SK-N-SH treated with all-trans-retinoic acid at 6 μM for 48 hours (cell line): Measurements from ENCODE around the gene ZGPAT.

Experiments used
- ATAC-seq: fragments of 200-7000 bp; cut with Tn5 transposase; 3 replicates; pipeline ENCODE4 v1.9.1; 2020; ENCODE audit warnings: mild to moderate bottlenecking, moderate library complexity
- ARNTL ChIP-seq: fragments of 450-650 bp; formaldehyde crosslinking; IDR thresholded peaks from 2 replicates; pipeline ENCODE4 v1.5.0; 2020; ENCODE audit warnings: low read depth, mild to moderate bottlenecking, moderate library complexity, borderline replicate concordance
- BACH2 ChIP-seq: fragments of 250-450 bp; sonication (Bioruptor Pico); IDR thresholded peaks from 2 replicates; pipeline ENCODE4 v1.9.0; 2021; ENCODE audit warnings: mild to moderate bottlenecking, borderline replicate concordance
- CREB5 ChIP-seq: fragments of 250-450 bp; sonication (Bioruptor Pico); IDR thresholded peaks from 2 replicates; pipeline ENCODE4 v1.5.1; 2020; ENCODE audit warnings: low read depth, mild to moderate bottlenecking, moderate library complexity
- CSDC2 ChIP-seq: fragments of 250-450 bp; sonication (Bioruptor Pico); IDR thresholded peaks from 2 replicates; pipeline ENCODE4 v1.5.0; 2020; ENCODE audit warnings: mild to moderate bottlenecking, moderate library complexity
- CSRNP3 ChIP-seq: fragments of 250-450 bp; sonication (Bioruptor Pico); IDR thresholded peaks from 2 replicates; pipeline ENCODE4 v1.5.1; 2021; ENCODE audit warnings: mild to moderate bottlenecking, moderate library complexity
- ESRRG ChIP-seq: fragments of 250-450 bp; sonication (Bioruptor Pico); IDR thresholded peaks from 2 replicates; pipeline ENCODE4 v1.6.1; 2021; ENCODE audit warnings: mild to moderate bottlenecking
- ISL1 ChIP-seq: fragments of 250-450 bp; sonication (Bioruptor Pico); IDR thresholded peaks from 2 replicates; pipeline ENCODE4 v2.1.2; 2022; ENCODE audit warnings: mild to moderate bottlenecking, moderate library complexity
- OSR1 ChIP-seq: fragments of 250-450 bp; sonication (Bioruptor Pico); IDR thresholded peaks from 2 replicates; pipeline ENCODE4 v1.8.0; 2022; ENCODE audit warnings: moderate library complexity, mild to moderate bottlenecking, inconsistent platforms
- PATZ1 ChIP-seq: fragments of 250-450 bp; sonication (Bioruptor Pico); IDR thresholded peaks from 2 replicates; pipeline ENCODE4 v1.8.0; 2020; ENCODE audit warnings: mild to moderate bottlenecking, moderate library complexity, borderline replicate concordance
- POU6F1 ChIP-seq: fragments of 250-450 bp; sonication (Bioruptor Pico); IDR thresholded peaks from 2 replicates; pipeline ENCODE4 v1.8.0; 2021; ENCODE audit warnings: low read depth, mild to moderate bottlenecking, moderate library complexity, borderline replicate concordance
- RARB ChIP-seq: fragments of 250-450 bp; sonication (Bioruptor Pico); IDR thresholded peaks from 2 replicates; pipeline ENCODE4 v1.8.0; 2021; ENCODE audit warnings: mild to moderate bottlenecking, moderate library complexity
- SNAI2 ChIP-seq: fragments of 250-450 bp; sonication (Bioruptor Pico); IDR thresholded peaks from 2 replicates; pipeline ENCODE4 v1.5.0; 2020; ENCODE audit warnings: mild to moderate bottlenecking, moderate library complexity
- TCF4 ChIP-seq: fragments of 250-450 bp; sonication (Bioruptor Pico); IDR thresholded peaks from 2 replicates; pipeline ENCODE4 v1.8.0; 2021; ENCODE audit warnings: mild to moderate bottlenecking, moderate library complexity, borderline replicate concordance
- TOX ChIP-seq: fragments of 250-450 bp; sonication (Bioruptor Pico); IDR thresholded peaks from 2 replicates; pipeline ENCODE4 v1.8.0; 2021; ENCODE audit warnings: mild to moderate bottlenecking, moderate library complexity, borderline replicate concordance
- ZC3H10 ChIP-seq: fragments of 250-450 bp; sonication (Bioruptor Pico); IDR thresholded peaks from 2 replicates; pipeline ENCODE4 v1.5.1; 2021; ENCODE audit warnings: mild to moderate bottlenecking, moderate library complexity
- ZFP3 ChIP-seq: fragments of 250-450 bp; sonication (Bioruptor Pico); IDR thresholded peaks from 2 replicates; pipeline ENCODE4 v1.5.0; 2020; ENCODE audit warnings: mild to moderate bottlenecking, moderate library complexity
- ZFP30 ChIP-seq: fragments of 450-650 bp; formaldehyde crosslinking; IDR thresholded peaks from 2 replicates; pipeline ENCODE4 v1.5.0; 2022; ENCODE audit warnings: mild to moderate bottlenecking, moderate library complexity
- ZNF565 ChIP-seq: fragments of 450-650 bp; formaldehyde crosslinking; conservative IDR thresholded peaks from 2 replicates; pipeline ENCODE4 v1.5.0; 2020; ENCODE audit warnings: low read depth, mild to moderate bottlenecking, moderate library complexity
- ZNF70 ChIP-seq: fragments of 450-650 bp; formaldehyde crosslinking; IDR thresholded peaks from 2 replicates; pipeline ENCODE4 v1.5.0; 2020; ENCODE audit warnings: mild to moderate bottlenecking, moderate library complexity
- ZNF8 ChIP-seq: fragments of 450-650 bp; formaldehyde crosslinking; IDR thresholded peaks from 2 replicates; pipeline ENCODE4 v1.5.0; 2020; ENCODE audit warnings: mild to moderate bottlenecking, moderate library complexity
- TF ChIP-seq, protein P1 (sequence below): fragments of 250-450 bp; sonication (Bioruptor Pico); IDR thresholded peaks from 2 replicates; pipeline ENCODE4 v1.5.0; 2020; ENCODE audit warnings: mild to moderate bottlenecking, moderate library complexity

The ZGPAT gene

DNA sequence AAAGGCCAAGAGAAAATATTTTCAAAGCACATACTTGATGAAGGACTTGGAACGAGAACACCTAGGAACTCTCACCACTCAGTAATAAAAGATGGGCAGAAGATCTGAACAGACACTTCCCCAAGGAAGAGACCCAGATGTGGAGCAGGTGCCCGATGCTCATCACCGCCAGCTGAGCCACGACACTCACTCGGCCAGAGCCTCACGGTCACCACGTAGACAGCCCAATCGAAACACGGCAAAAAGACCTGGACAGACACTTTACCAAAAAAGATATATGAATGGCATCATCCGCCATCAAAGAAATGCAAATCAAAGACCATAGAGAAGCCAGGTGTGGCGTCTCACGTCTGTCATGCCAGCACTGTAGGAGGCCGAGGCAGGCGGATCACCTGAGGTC lies 73.3 kb downstream of the ZGPAT start:
- ATAC-seq: no peak
- TF ChIP-seq OSR1: no peak
- no peak for TF ChIP-seq CREB5 (CRISPR knock-in tag)
- TF ChIP-seq ZNF70: no peak
- TF ChIP-seq, all 23 proteins: peak for 0

- TF ChIP-seq TOX (CRISPR knock-in tag): no peak
- TF ChIP-seq ARNTL: no peak
- no peak for TF ChIP-seq ESRRG
- TF ChIP-seq ZFP30: no peak
- no peak for TF ChIP-seq ZC3H10
- no peak for TF ChIP-seq ISL1 (CRISPR knock-in tag)
- TF ChIP-seq, protein P1, sequence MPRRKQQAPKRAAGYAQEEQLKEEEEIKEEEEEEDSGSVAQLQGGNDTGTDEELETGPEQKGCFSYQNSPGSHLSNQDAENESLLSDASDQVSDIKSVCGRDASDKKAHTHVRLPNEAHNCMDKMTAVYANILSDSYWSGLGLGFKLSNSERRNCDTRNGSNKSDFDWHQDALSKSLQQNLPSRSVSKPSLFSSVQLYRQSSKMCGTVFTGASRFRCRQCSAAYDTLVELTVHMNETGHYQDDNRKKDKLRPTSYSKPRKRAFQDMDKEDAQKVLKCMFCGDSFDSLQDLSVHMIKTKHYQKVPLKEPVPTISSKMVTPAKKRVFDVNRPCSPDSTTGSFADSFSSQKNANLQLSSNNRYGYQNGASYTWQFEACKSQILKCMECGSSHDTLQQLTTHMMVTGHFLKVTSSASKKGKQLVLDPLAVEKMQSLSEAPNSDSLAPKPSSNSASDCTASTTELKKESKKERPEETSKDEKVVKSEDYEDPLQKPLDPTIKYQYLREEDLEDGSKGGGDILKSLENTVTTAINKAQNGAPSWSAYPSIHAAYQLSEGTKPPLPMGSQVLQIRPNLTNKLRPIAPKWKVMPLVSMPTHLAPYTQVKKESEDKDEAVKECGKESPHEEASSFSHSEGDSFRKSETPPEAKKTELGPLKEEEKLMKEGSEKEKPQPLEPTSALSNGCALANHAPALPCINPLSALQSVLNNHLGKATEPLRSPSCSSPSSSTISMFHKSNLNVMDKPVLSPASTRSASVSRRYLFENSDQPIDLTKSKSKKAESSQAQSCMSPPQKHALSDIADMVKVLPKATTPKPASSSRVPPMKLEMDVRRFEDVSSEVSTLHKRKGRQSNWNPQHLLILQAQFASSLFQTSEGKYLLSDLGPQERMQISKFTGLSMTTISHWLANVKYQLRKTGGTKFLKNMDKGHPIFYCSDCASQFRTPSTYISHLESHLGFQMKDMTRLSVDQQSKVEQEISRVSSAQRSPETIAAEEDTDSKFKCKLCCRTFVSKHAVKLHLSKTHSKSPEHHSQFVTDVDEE (CRISPR knock-in tag): no peak
- no peak for TF ChIP-seq ZNF8 (CRISPR knock-in tag)
- no peak for TF ChIP-seq CSRNP3 (CRISPR knock-in tag)
- no peak for TF ChIP-seq OSR1
- TF ChIP-seq POU6F1 (CRISPR knock-in tag): no peak
- TF ChIP-seq SNAI2 (CRISPR knock-in tag): no peak
- no peak for TF ChIP-seq PATZ1 (CRISPR knock-in tag)
- no peak for TF ChIP-seq ZFP3 (CRISPR knock-in tag)
- TF ChIP-seq CSDC2 (CRISPR knock-in tag): no peak
- no peak for TF ChIP-seq RARB (CRISPR knock-in tag)
- no peak for TF ChIP-seq ZNF565 (CRISPR knock-in tag)
- no peak for ATAC-seq
These were observed 74.2 kb downstream of the ZGPAT start for GRCh38 chr20:63782051-63782471.

- no peak for ATAC-seq
- no peak for TF ChIP-seq BACH2 (CRISPR knock-in tag)
- no peak for TF ChIP-seq ZNF565 (CRISPR knock-in tag)
- TF ChIP-seq TCF4 (CRISPR knock-in tag): no peak
- no peak for TF ChIP-seq CREB5 (CRISPR knock-in tag)
- TF ChIP-seq CSRNP3 (CRISPR knock-in tag): no peak
- no peak for TF ChIP-seq ARNTL
- TF ChIP-seq, protein P1 (CRISPR knock-in tag): no peak
- TF ChIP-seq OSR1: no peak
- no peak for TF ChIP-seq ZNF70
These were observed 74.7 kb downstream of the ZGPAT start for GRCh38 chr20:63782521-63782971.
